ENCODE measurements around the gene FUOM. TPM values are rescaled to one million over a fixed set of nuclear protein-coding genes. Genes with fewer than 3 reads are reported as not detected.
"Not testable (repeated sequence)": the region's sequence is repeated elsewhere in the genome, so short reads cannot be mapped to it uniquely, and the experiment has no call there.

The FUOM gene
- total RNA-seq, 1 donor from 2014 or later, result 38.5 TPM

- no peak for DNase-seq (ENCODE audit: low spot score in 2 of 2)
- no peak for TF ChIP-seq CTCF (IDR thresholded peaks at IDR 0.05)
- no peaks in the 10 kb centered on the region for H3K27me3 ChIP-seq
- intact Hi-C loops (cut with DNase I), result loop anchor here (5.0 to 10.0 kb wide), 3 partner anchors 113 to 1473 kb away; partner anchors contain the start of genes PPP2R2D and STK32C
- no peak overlapping the region for H3K27ac ChIP-seq
- peaks cover 0 to 3% of the 10 kb centered on the region in 2 donors for H3K36me3 ChIP-seq
- H3K4me3 ChIP-seq, result no peak overlapping the region
- H3K4me1 ChIP-seq, result peaks cover 4 to 18% of the 10 kb centered on the region in 2 donors
- H3K9me3 ChIP-seq, result no peaks in the 10 kb centered on the region
Measured at GRCh38 chr10:133375357-133376115, 17.7 kb upstream of the FUOM start.

GRCh38 chr10:133373174-133374090 lies 15.6 kb upstream of the FUOM start, which contains the start of gene ECHS1:
Gene ECHS1 (minus strand): TSS chr10:133373354. CDS start chr10:133373333, 21 bp downstream.
- intact Hi-C loops (cut with DNase I), result loop anchor here (1.0 to 10.0 kb wide), 5 partner anchors 15 to 1069 kb away; partner anchors contain the start of genes FUOM, MTG1, STK32C and TUBGCP2
- peak; percentile 83 to 97 for DNase-seq (ENCODE audit: low spot score in 2 of 2)
- H3K4me1 ChIP-seq, result peaks cover 4 to 12% of the 10 kb centered on the region in 2 donors
- no peaks in the 10 kb centered on the region for H3K9me3 ChIP-seq
- H3K27ac ChIP-seq, result peak within 1 kb of the TSS; percentile 73 to 88
- peak within 1 kb of the TSS; percentile 66 to 92 for H3K4me3 ChIP-seq
- TF ChIP-seq CTCF (IDR thresholded peaks at IDR 0.05), result no peak
- H3K27me3 ChIP-seq, result no peaks in the 10 kb centered on the region
- peaks cover 12 to 24% of the 10 kb centered on the region in 2 donors for H3K36me3 ChIP-seq

- Histone ChIP-seq H3K27me3 (no peaks in the 10 kb centered on the region), H3K27ac (peak overlapping the region in 1 of 2 donors; percentile 5), H3K36me3 (peaks cover 18 to 29% of the 10 kb centered on the region in 2 donors), H3K4me3 (peak overlapping the region; percentile 66 to 92), H3K4me1 (peaks cover 0 to 8% of the 10 kb centered on the region in 2 donors), H3K9me3 (no peaks in the 10 kb centered on the region)
- intact Hi-C loops (cut with DNase I), result loop anchor here (5.0 to 10.0 kb wide), 2 partner anchors 40 to 1068 kb away; partner anchors contain the start of gene STK32C
- no peak for DNase-seq (ENCODE audit: low spot score in 2 of 2)
- no peak for TF ChIP-seq CTCF (IDR thresholded peaks at IDR 0.05)
Measured at GRCh38 chr10:133372507-133372906, 14.7 kb upstream of the FUOM start.

- no peak for DNase-seq (ENCODE audit: low spot score in 2 of 2)
- no peaks in the 10 kb centered on the region for H3K9me3 ChIP-seq
- peaks cover 36 to 47% of the 10 kb centered on the region in 2 donors for H3K36me3 ChIP-seq
- H3K4me3 ChIP-seq, result no peak overlapping the region
- intact Hi-C loops (cut with DNase I), result loop anchor here (5.0 to 10.0 kb wide), 2 partner anchors 38 to 1065 kb away; partner anchors contain the start of gene STK32C
- no peak overlapping the region for H3K27ac ChIP-seq
- peaks cover 0 to 8% of the 10 kb centered on the region in 2 donors for H3K4me1 ChIP-seq
- TF ChIP-seq CTCF (IDR thresholded peaks at IDR 0.05), result no peak
- H3K27me3 ChIP-seq, result no peaks in the 10 kb centered on the region
Measured at GRCh38 chr10:133370030-133370786, 12.4 kb upstream of the FUOM start.

- DNase-seq (ENCODE audit: low spot score in 2 of 2), result no peak
- Histone ChIP-seq H3K36me3 (peaks cover 46 to 59% of the 10 kb centered on the region in 2 donors), H3K4me3 (no peak overlapping the region), H3K27me3 (no peaks in the 10 kb centered on the region), H3K4me1 (peaks cover 0 to 4% of the 10 kb centered on the region in 2 donors), H3K9me3 (no peaks in the 10 kb centered on the region), H3K27ac (no peak overlapping the region)
- TF ChIP-seq CTCF (IDR thresholded peaks at IDR 0.05), result no peak
- intact Hi-C loops (cut with DNase I), result no loop called here
Measured at GRCh38 chr10:133368153-133368552, 10.3 kb upstream of the FUOM start.

- peaks cover 47 to 66% of the 10 kb centered on the region in 2 donors for H3K36me3 ChIP-seq
- intact Hi-C loops (cut with DNase I); DNase-seq (ENCODE audit: low spot score in 2 of 2); H3K27me3 ChIP-seq; H3K9me3 ChIP-seq; H3K27ac ChIP-seq; H3K4me1 ChIP-seq; H3K4me3 ChIP-seq: not testable (repeated sequence)
Measured at GRCh38 chr10:133367461-133367860, 9.6 kb upstream of the FUOM start.
